K562 (cell line): ENCODE data around the gene TMEM176B.

Experiments used
- CTCF ChIP-seq, 3 experiments: IDR thresholded peaks in 2 of 3; conservative IDR thresholded peaks in 1 of 3; 2 replicates each; pipeline ENCODE4 v1.5.1; 2011 to 2012; ENCODE audit warnings: low read length in 3 of 3, mild to moderate bottlenecking in 3 of 3, control low read depth in 2 of 3, improper control_type of control experiment in 1 of 3, inconsistent platforms in 1 of 3, low read depth in 1 of 3, mixed read lengths in 1 of 3, moderate library complexity in 1 of 3; ENCODE audit not compliant: insufficient read depth in 2 of 3
- EGR1 ChIP-seq: fragments of 450-650 bp; conservative IDR thresholded peaks from 2 replicates; pipeline ENCODE4 v1.6.1; 2017; ENCODE audit warnings: mild to moderate bottlenecking
- FOS ChIP-seq: IDR thresholded peaks from 3 replicates; pipeline ENCODE4 v1.6.1; 2011; ENCODE audit not compliant: insufficient read length; ENCODE audit errors: extremely low read depth
- HEY1 ChIP-seq: fragments of 250-450 bp; sonication (Bioruptor Pico); IDR thresholded peaks from 2 replicates; pipeline ENCODE4 v1.5.0; 2020; ENCODE audit warnings: mild to moderate bottlenecking, moderate library complexity, borderline replicate concordance
- JUND ChIP-seq, 2 experiments: IDR thresholded peaks; 2 replicates in 1 of 2; 3 replicates in 1 of 2; pipeline ENCODE4 v1.6.1; 2011; ENCODE audit warnings: borderline replicate concordance in 2 of 2, low read depth in 2 of 2, low read length in 2 of 2, improper control_type of control experiment in 1 of 2, missing biosample characterization in 1 of 2, missing genetic modification characterization in 1 of 2, missing genetic modification reagents in 1 of 2
- L3MBTL2 ChIP-seq: fragments of 450-650 bp; IDR thresholded peaks from 2 replicates; pipeline ENCODE4 v1.6.1; 2016; ENCODE audit warnings: mild to moderate bottlenecking, moderate library complexity
- PHF8 ChIP-seq: fragments of 200-600 bp; sonication (generic); IDR thresholded peaks from 2 replicates; pipeline ENCODE4 v1.6.1; 2012; ENCODE audit warnings: mixed run types, mild to moderate bottlenecking, inconsistent platforms, low read length, moderate library complexity, borderline replicate concordance
- REST ChIP-seq, 2 experiments: fragments of 450-650 bp; formaldehyde crosslinking in 1 of 2; IDR thresholded peaks; 2 replicates each; pipeline versions ENCODE4 v1.4.0 to v1.6.1; 2014 to 2020; ENCODE audit warnings: mild to moderate bottlenecking in 2 of 2, borderline replicate concordance in 1 of 2, low read depth in 1 of 2
- TARDBP ChIP-seq: fragments of 450-650 bp; IDR thresholded peaks from 2 replicates; pipeline ENCODE4 v1.6.1; 2016
- ZNF407 ChIP-seq: fragments of 450-650 bp; IDR thresholded peaks from 2 replicates; pipeline ENCODE4 v1.6.1; 2016; ENCODE audit warnings: low read depth
- TF ChIP-seq, protein P1 (sequence below): fragments of 450-650 bp; IDR thresholded peaks from 2 replicates; pipeline ENCODE4 v1.6.1; 2016

DNA sequence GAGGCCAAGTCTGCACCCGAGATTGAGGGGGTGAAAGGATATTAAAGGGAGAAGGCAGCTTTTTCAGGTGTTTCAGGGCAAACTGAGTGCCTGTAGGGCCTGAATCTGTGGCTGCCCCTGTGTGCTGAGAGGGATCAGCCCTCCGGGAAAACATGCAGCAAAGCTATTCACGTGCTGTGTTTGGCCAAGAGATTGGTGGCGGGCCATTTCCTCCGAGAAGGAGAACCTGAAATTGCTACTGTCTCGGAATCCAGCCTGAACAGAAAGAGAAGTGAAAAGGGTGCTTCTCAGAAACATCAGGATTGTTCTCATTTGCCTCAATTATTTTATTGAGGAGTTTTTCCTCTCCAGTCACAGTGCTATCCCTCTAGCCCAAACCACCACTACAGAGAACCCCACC is 46.9 kb downstream of the TMEM176B start:
- TF ChIP-seq HEY1 (CRISPR knock-in tag) (no peak), TARDBP (no peak), REST (IDR thresholded peaks at IDR 0.05; ENCODE audit: borderline replicate concordance) (no peak), REST (CRISPR knock-in tag; IDR thresholded peaks at IDR 0.05; ENCODE audit: low read depth) (no peak), JUND (IDR thresholded peaks at IDR 0.05; ENCODE audit: borderline replicate concordance, low read depth, low read length) (no peak), JUND (tag; IDR thresholded peaks at IDR 0.05; ENCODE audit: borderline replicate concordance, low read depth, low read length) (no peak), PHF8 (no peak), ZNF407 (no peak), CTCF (IDR thresholded peaks at IDR 0.05 in 2 of 3, conservative IDR thresholded peaks at IDR 0.05 in 1 of 3; ENCODE audit: insufficient read depth in 2 of 3, low read depth in 1 of 3, low read length in 3 of 3) (no peak), FOS (no peak), EGR1 (no peak), L3MBTL2 (no peak)
- TF ChIP-seq, protein P1, sequence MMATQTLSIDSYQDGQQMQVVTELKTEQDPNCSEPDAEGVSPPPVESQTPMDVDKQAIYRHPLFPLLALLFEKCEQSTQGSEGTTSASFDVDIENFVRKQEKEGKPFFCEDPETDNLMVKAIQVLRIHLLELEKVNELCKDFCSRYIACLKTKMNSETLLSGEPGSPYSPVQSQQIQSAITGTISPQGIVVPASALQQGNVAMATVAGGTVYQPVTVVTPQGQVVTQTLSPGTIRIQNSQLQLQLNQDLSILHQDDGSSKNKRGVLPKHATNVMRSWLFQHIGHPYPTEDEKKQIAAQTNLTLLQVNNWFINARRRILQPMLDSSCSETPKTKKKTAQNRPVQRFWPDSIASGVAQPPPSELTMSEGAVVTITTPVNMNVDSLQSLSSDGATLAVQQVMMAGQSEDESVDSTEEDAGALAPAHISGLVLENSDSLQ, result no peak
